ENCODE measurements around the gene SSH3. TPM values are rescaled to one million over a fixed set of nuclear protein-coding genes. Genes with fewer than 3 reads are reported as not detected.

Gene SSH3
- total and polyA plus RNA-seq, 2 of the 4 experiments (the other 2 are of a cell fraction) = 7.3 to 26.7 TPM

- peak overlapping the region; percentile 25; the same call in 1 of the 2 replicates for H4K5ac ChIP-seq (ENCODE audit: low read depth, low read length)
- peak overlapping the region; percentile 80 for H2BK5ac ChIP-seq (ENCODE audit: low read depth, low read length, poor library complexity, severe bottlenecking)
- peak overlapping the region; percentile 37; the same call in 1 of the 2 replicates for H3K9ac ChIP-seq (ENCODE audit: low read depth, low read length)
- no peak overlapping the region for H3K4me3 ChIP-seq (ENCODE audit: insufficient read depth, low read depth, low read length)
- H3K79me1 ChIP-seq (ENCODE audit: low read depth in 1 of 2, low read length in 2 of 2) = peaks cover 25 to 70% of the 10 kb centered on the region in 2 experiments
- H3K27ac ChIP-seq (ENCODE audit: insufficient read depth, low read length) = peak overlapping the region; percentile 69
- H3K9me1 ChIP-seq (ENCODE audit: insufficient read depth, low read length) = peaks cover 15% of the 10 kb centered on the region
- ChIA-PET POLR2A (ENCODE audit: unreplicated experiment) (no interaction called here), CTCF (interaction anchor here (1.6 kb wide), 2 partner anchors 10 to 104 kb away, joined by 3 to 6 read pairs; no protein-coding TSS in a partner anchor)
- H2AK9ac ChIP-seq (replicated peaks; ENCODE audit: low read depth, low read length, poor library complexity) = peak overlapping the region; percentile 100
- peak overlapping the region; percentile 90 for H2AFZ ChIP-seq (replicated peaks; ENCODE audit: low read length, poor library complexity)
- no peak for ATAC-seq (ENCODE audit: low read depth)
- no peak overlapping the region for H3K4me2 ChIP-seq (ENCODE audit: low read depth, low read length)
- intact Hi-C loops (cut with micrococcal nuclease) = no loop called here
- H3K23ac ChIP-seq (ENCODE audit: low read depth, low read length) = peak overlapping the region; percentile 89; the same call in 1 of the 2 replicates
- peak overlapping the region; percentile 86 for H4K91ac ChIP-seq (ENCODE audit: insufficient read depth, low read depth, low read length)
- peaks cover 42% of the 10 kb centered on the region for H3K36me3 ChIP-seq (ENCODE audit: control insufficient read depth, insufficient read depth, low read length)
- dilution Hi-C loops (cut with HindIII; ENCODE audit: low sequenced_read_pairs, unreplicated experiment) = no loop called here
- peak overlapping the region; percentile 97 for H2AK5ac ChIP-seq (ENCODE audit: low read depth, low read length)
- peak overlapping the region; percentile 68 for H3K14ac ChIP-seq (replicated peaks; ENCODE audit: low read depth, low read length)
- H4K20me1 ChIP-seq (ENCODE audit: insufficient read depth, low read length) = peaks cover 5% of the 10 kb centered on the region
- in situ Hi-C loops (cut with MboI; ENCODE audit: low sequenced_read_pairs) = no loop called here
- H2BK15ac ChIP-seq (ENCODE audit: low read depth, low read length) = peak overlapping the region; percentile 70; the same call in 2 of the 3 replicates
- WGBS, 2 experiments (ENCODE audit: extremely low coverage in 2 of 2, insufficient read length in 1 of 2) = 91% methylated on average over 10 of the region's 14 CpGs; no CpG with 5 or more reads in 1 of the 2 experiments
- peak overlapping the region; percentile 66; the same call in 1 of the 2 replicates for H2BK20ac ChIP-seq (ENCODE audit: low read depth, low read length)
- H3K56ac ChIP-seq (ENCODE audit: extremely low read depth, insufficient read depth, low read length) = no peak overlapping the region; the same call in 1 of the 2 replicates
- H3K27me3 ChIP-seq (ENCODE audit: control insufficient read depth, insufficient read depth, low read length) = no peaks in the 10 kb centered on the region
- H3K9me3 ChIP-seq (ENCODE audit: control insufficient read depth, insufficient read depth, low read length) = no peaks in the 10 kb centered on the region
- BruUV-seq (replicated peaks) = no TSS peak
- H3K4me1 ChIP-seq (ENCODE audit: control insufficient read depth, insufficient read depth, low read length) = peaks cover 18% of the 10 kb centered on the region
- TF ChIP-seq MAFK (IDR thresholded peaks at IDR 0.05; ENCODE audit: low read depth, low read length) = no peak
- no peak for TF ChIP-seq CHD1 (IDR thresholded peaks at IDR 0.05; ENCODE audit: low read depth, low read length)
- TF ChIP-seq POLR2A (IDR thresholded peaks at IDR 0.05; ENCODE audit: low read depth, low read length) = no peak
- TF ChIP-seq CEBPB (IDR thresholded peaks at IDR 0.05; ENCODE audit: low read depth, low read length) = no peak
- TF ChIP-seq FOS (IDR thresholded peaks at IDR 0.05; ENCODE audit: low read depth, low read length) = no peak
- no peak for TF ChIP-seq USF2 (IDR thresholded peaks at IDR 0.05; ENCODE audit: low read depth, low read length)
- no peak for TF ChIP-seq MXI1 (IDR thresholded peaks at IDR 0.05; ENCODE audit: borderline replicate concordance, low read depth, low read length)
- TF ChIP-seq, protein P1, sequence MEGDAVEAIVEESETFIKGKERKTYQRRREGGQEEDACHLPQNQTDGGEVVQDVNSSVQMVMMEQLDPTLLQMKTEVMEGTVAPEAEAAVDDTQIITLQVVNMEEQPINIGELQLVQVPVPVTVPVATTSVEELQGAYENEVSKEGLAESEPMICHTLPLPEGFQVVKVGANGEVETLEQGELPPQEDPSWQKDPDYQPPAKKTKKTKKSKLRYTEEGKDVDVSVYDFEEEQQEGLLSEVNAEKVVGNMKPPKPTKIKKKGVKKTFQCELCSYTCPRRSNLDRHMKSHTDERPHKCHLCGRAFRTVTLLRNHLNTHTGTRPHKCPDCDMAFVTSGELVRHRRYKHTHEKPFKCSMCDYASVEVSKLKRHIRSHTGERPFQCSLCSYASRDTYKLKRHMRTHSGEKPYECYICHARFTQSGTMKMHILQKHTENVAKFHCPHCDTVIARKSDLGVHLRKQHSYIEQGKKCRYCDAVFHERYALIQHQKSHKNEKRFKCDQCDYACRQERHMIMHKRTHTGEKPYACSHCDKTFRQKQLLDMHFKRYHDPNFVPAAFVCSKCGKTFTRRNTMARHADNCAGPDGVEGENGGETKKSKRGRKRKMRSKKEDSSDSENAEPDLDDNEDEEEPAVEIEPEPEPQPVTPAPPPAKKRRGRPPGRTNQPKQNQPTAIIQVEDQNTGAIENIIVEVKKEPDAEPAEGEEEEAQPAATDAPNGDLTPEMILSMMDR (conservative IDR thresholded peaks at IDR 0.05; ENCODE audit: low read depth, low read length) = no peak
- no peak for TF ChIP-seq MAZ (IDR thresholded peaks at IDR 0.05; ENCODE audit: borderline replicate concordance, low read depth, low read length)
- no peak for TF ChIP-seq NFE2L2 (IDR thresholded peaks at IDR 0.05; ENCODE audit: low read depth, low read length)
- peak overlapping the region; percentile 97 for H3K4ac ChIP-seq (ENCODE audit: low read depth, low read length)
- DNase-seq = no peak
- no peak overlapping the region for H3K18ac ChIP-seq (ENCODE audit: low read depth, low read length)
- peak overlapping the region; percentile 75; the same call in 1 of the 2 replicates for H2BK120ac ChIP-seq (ENCODE audit: low read depth, low read length)
- peak overlapping the region; percentile 78 to 93; a peak in 2 of 4 replicates for H4K8ac ChIP-seq (ENCODE audit: low read depth in 2 of 2, low read length in 2 of 2)
Observed at GRCh38 chr11:67278135-67278938, 25.0 kb upstream of the SSH3 start.
